NCI-H2227 treated with DMSO at 0.1 percent for 48 hours (cell line): ENCODE results near the gene CDIPT.
"Not testable (repeated sequence)": the region's sequence is repeated elsewhere in the genome, so short reads cannot be mapped to it uniquely, and the experiment has no call there.

ENCODE experiments used
- DNase-seq: peaks from one replicate; lab custom pipeline; 2025; lab: John Stamatoyannopoulos, UW

The CDIPT gene

GRCh38 chr16:29858149-29858849 lies 4.7 kb downstream of the CDIPT start:
- DNase-seq = no peak

DNA sequence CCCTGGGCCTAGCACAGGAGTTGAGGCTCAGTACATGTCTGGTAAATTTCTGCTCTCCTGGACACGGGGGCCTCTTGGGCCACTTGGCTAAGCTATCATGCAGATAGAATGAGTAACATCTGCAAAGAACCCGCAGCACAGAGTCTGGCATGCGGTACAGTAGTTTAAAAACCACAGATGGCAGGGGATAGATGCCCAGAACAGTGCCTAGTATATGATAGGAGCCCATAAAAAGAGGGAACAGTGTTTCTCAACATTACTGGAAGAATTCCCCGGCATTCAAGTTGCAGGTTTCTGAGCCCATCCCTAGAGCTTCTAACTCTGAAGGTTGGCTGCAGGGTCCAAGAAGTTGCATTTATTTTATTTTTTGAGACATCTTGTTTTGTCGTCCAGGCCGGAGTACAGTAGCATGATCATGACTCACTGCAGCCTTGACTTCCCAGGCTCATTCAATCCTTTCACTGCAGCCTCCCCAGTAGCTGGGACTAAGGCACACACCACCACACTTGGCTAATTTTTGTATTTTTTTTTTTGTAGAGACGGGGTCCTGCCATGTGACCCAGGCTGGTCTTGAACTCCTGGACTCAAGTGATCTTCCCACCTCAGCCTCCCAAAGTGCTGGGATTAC lies 5.8 kb downstream of the CDIPT start:
- no peak for DNase-seq

- DNase-seq = no peak
Observed at GRCh38 chr16:29854520-29855100, 8.4 kb downstream of the CDIPT start.

- DNase-seq = no peak
Observed at GRCh38 chr16:29852654-29853053, 10.4 kb downstream of the CDIPT start.

- no peak for DNase-seq
Observed at GRCh38 chr16:29850998-29851397, 12.0 kb downstream of the CDIPT start.

- peak; percentile 15 for DNase-seq
Observed at GRCh38 chr16:29849505-29849904, 13.5 kb downstream of the CDIPT start.

GRCh38 chr16:29848420-29849297 lies 14.4 kb downstream of the CDIPT start:
- no peak for DNase-seq

- DNase-seq = no peak
Observed at GRCh38 chr16:29845656-29846055, 17.4 kb downstream of the CDIPT start.

GRCh38 chr16:29844575-29845331 lies 18.3 kb downstream of the CDIPT start:
- no peak for DNase-seq

DNA sequence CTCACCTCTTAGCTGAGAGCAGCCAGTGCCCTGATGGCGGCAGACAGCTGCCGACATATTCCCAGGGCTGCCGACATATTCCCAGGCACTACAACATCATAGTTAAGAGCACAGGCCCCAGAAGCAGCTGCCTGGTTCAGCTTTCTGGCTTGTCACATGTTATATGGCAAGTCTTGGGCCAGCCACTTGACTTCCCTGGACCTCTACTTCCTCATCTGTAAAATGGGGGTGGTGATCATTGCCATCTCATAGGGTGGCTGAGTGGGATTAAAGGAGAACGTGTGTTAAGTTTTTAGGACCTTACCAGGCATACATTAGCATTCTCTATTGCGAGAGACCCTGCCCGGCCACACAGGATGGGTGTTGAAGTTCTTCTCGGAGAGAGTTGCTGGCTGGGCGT lies 19.1 kb downstream of the CDIPT start:
- no peak for DNase-seq

DNA sequence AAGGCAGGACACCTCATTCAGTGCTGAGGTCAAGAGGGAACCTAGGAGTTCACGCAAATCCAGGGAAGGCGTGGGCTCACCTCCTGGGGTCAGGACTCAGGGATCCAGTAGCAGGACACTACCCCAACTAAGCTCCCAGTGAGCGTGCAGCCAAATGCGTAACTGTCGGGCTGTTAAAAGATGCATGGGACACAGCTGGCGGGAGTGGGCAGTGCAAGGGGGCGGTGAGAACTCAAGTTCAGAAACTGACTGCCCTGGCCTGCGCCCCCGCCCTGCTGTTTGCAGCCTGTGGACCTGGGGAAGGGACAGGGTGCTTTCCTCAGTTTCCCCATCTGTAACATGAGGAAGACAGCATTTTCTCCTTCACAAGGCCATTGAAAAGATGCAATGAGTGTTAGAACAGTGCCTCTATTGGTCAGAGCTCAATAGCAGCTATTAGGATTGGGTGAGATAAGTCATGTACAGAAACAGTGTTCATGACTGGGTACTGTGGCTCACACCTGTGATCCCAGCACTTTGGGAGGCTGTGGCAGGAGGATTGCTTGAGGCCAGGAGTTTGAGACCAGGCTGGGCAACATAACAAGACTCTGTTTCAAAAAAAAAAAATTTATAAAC lies 20.2 kb downstream of the CDIPT start:
- DNase-seq = no peak

GRCh38 chr16:29841631-29842030 lies 21.4 kb downstream of the CDIPT start:
- DNase-seq = no peak

DNA sequence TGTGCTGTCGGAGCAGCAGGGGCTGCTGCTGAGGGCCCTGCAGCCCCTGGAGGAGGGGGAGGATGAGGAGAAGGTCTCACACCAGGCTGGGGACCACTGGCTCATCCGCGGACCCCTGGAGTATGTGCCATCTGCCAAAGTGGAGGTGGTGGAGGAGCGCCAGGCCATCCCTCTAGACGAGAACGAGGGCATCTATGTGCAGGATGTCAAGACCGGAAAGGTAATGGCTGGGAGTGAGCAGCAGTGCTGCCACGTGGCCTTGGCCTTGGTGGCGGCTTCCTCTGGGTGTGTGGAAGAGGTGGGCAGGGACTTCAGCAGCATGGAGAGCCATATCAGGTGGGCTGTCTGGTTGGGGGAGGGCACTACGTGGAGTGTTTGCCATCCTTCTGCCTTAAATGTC lies 22.8 kb downstream of the CDIPT start:
- no peak for DNase-seq

DNA sequence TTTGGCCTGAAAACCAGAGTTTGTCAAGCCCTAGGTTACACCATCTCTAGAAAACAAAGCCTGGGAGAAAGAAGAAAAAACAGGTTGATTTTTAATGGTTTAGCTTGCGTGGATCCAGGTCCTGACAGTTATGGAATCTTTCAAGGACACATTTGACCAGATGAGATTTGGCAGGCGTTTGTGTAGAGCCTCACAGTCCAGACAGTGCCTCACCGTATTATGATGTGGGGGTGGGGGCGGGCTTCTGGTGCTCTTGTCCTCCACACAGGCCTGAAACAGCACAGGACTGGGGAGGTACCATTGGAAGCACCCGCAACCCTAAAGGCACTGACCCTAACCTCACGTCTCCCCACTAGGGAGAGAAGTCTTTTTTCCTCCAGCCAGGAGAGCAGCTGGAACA lies 23.2 kb downstream of the CDIPT start:
- DNase-seq = no peak

DNA sequence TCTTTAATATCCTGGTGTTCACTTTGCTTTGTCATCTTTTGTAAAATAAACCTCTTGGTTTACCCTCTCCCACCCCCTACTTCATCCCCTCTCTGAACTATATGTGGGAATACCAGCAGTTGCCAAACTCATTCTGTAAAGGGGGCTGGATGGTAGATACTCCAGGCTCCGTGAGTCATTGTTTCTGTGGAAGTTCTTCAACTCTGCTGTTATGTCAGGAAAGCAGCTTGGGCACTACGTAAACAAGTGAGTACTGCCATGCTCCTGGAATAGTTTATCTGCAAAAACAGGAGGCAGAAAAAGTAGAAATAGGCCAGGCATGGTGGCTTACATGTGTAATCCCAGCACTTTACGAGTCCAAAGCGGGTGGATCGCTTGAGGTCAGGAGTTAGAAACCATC lies 25.2 kb downstream of the CDIPT start:
- DNase-seq = no peak

GRCh38 chr16:29836623-29837022 lies 26.4 kb downstream of the CDIPT start:
- DNase-seq = no peak

DNA sequence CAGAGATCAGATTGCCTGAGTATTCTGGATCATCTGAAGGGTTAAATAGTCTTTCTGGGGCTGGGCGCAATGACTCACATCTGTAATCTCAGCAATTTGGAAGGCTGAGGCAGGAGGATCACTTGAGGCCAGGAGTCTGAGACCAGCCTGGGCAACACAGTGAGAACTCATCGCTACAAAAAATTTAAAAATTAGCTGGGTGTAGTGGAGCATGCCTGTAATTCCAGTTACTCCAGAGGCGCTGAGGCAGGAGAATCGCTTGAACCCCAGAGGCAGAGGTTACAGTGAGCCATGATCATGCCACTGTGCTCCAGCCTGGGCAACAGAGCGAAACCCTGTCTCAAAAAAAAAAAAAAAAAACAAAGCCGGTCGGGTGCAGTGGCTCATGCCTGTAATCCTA lies 27.1 kb downstream of the CDIPT start:
- DNase-seq = no peak

DNA sequence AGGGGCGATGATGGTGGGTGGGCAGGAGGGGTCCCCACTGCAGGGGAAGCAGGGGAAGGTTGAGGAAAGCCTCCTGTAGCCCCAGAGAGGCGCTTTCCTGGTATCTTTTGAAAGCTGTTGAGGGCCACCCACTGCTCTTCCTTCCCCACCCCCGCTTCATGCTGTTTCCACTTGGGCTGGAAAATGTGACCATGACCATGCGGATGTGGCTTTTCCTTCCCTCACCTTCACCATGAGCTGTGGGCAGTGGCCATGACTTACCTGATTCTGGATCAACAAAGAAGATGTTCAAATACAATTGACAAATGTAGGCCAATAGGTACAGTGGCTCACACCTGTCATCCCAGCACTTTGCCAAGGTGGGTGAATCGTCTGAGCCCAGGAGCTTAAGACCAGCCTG lies 28.9 kb downstream of the CDIPT start:
- no peak for DNase-seq

GRCh38 chr16:29833219-29833618 lies 29.8 kb downstream of the CDIPT start:
- DNase-seq = not testable (repeated sequence)

- no peak for DNase-seq
Observed at GRCh38 chr16:29831490-29831889, 31.5 kb downstream of the CDIPT start.

DNA sequence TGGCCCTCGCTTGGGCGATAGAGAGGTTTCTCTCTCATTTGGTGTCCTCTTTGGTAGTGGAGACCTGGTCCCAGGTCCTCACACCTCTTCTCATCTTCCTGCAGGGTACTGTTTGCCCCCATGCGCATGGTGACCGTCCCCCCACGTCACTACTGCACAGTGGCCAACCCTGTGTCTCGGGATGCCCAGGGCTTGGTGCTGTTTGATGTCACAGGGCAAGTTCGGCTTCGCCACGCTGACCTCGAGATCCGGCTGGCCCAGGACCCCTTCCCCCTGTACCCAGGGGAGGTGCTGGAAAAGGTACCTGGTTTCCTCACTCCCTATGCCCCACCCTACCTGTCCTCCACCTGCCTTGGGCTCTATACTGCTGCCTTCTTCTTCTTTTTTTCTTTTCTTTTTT lies 32.3 kb downstream of the CDIPT start:
- no peak for DNase-seq

DNA sequence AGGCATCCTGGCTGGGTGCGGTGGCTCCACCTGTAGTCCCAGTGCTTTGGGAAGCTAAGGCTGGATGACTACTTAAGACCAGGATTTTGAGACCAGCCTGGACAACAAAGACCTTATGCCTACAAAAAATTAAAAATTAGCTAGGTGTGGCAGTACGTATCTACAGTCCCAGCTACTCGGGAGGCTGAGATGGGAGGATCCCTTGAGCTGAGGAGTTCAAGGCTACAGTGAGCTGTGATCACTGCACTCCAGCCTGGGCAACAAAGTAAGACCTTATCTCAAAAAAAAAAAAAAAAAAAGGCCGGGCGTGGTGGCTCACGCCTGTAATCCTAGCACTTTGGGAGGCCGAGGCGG lies 36.7 kb downstream of the CDIPT start:
- no peak for DNase-seq
